Smooth muscle cell of the brain vasculature (primary cell): ENCODE data around the gene DHX16.
A peak's percentile ranks its signal among the peaks of the same experiment; 100 is the strongest.
"Not testable (repeated sequence)": the region's sequence is repeated elsewhere in the genome, so short reads cannot be mapped to it uniquely, and the experiment has no call there.

Experiments used
- DNase-seq: peaks from one replicate; pipeline ENCODE4 v3.0.0-alpha.2; 2012; ENCODE audit warnings: low read depth, low spot score

The DHX16 gene

DNA sequence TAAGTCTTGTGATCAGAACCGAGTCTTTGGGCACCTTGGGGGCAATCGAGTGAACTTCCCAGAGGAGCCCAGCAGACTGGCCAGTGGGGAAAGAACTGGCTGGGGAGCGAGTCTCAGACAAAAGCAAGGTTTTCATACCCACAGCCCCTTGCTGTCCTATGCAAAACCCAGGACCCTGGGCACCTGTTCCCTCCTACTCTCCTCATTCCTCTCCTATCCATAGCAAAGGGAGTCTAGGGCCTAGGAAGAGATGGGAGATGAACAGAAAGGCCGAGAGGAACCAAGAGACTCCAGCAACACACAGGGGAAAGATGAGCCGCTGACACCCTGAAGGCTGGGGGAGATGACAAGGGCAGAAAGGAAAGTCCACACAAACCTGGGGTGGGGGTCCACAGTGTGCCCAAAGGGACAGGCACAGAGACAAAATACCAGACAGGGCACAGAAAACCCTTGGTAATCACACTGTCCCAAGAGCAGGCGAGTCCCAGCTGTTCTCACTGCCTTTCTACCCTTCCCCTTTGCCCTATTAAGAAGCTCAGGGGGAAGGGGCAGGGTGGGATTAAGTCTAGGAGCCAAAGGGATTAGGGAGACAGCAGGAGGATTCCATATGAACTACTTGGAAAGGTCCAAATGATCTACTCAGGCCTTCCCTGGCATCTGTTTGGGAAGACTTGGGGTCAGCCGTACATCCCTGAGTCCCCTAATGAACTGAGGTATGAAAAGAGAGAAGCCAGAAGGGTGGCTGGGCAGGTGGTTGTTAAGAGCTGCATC is 7.1 kb upstream of the DHX16 start:
- DNase-seq, result no peak

DNA sequence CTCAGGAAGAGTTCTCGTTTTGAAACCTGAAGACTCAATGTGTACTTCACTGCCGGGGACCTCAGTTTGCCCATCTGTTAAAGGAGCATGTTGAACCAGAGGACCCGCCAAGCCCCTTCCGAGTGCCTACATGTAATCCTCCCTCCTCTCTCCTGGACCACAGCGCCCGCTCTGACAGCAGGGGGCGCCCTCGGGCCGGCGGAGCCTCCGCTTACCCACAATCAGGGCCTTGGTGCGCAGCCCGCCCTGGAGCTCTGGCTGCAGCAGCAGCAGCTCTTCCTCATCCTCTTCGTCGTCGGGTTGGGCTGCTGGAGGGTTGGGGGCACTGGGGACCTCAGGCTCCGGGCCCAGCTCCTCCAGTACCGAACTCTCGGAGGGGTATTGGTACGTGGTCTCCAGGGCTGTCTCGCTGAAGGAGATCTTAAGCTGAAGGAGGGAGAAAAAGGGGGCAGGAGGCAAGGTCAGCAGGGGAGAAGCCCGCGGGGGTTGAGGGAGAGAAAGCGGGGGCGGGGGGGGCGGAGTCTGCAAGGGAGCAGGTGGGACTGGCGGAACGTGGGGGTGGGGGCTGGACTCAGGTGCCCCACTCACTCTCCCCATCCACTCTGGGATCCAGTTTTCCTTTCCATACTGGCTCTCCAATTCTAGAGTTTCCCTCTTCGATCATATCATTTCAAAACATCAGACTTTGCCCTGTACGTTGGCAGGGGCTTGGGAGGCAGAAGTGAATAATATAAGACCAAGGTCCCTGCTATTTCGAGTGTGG is 6.3 kb upstream of the DHX16 start:
- DNase-seq, result no peak

DNA sequence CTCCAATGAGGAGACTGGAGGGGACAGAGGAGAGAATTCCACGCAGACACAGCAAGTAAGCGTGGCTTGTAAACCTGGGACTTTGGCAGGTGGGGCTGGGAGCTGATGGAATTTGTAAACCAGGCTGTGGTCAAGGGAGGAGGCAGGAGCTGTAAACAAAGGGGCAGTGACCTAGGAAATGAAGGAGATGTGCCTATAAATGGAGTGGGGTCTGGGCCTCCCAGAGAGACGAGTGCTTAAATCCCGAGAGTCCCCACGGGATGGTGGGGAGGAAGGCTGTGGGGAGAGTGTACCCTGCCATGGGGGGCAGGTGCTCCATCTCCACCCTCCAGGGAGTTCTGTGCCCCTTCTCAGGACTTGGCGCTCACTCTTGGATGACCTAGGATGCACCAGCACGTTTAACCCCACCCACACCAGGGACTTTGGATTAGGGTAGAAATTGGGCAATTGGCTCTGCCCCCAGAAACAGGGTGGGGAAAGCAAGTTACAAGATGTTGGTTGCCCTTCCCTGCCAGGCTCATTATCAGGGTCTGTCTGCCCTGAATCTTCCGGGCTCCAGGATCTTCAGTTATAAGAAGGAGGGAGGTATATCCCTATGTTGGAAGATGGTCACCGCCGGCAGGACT is 4.0 kb upstream of the DHX16 start:
- DNase-seq, result no peak

DNA sequence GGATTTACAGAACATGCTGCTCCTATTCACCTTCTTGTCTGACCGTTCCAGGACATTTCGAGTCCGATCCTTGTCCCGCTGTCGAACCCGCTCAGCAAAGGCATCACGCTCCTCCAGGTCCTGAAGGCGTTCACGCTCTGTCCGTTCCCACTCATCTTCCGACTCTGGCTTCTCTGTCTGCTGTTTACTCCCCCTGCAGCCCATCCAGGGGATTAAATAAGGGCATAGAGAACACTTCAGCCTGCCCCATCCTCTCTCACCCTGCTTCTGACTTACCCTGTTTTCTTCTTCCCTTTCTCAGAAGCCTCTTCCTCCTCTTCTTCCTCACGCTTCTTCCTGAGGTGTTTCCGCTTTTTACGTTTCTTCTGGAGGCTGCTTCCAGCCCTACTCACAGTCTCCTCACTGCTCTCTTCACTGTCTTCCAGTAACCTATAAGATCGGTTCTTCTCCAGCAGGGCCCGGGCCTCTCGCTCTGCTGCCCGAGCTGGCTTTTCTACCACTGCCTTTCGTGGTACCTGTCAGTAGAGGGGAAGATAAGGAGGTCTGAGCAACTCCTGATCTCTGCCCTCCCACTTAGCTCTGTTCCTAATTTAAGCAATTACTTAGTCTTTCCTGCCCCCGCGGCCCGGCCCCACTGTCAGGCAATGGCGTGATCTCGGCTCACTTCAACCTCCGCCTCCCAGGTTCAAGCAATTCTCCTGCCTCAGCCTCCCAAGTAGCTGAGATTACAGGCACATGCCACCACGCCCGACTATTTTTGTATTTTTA is 1.9 kb downstream of the DHX16 start:
- no peak for DNase-seq

DNA sequence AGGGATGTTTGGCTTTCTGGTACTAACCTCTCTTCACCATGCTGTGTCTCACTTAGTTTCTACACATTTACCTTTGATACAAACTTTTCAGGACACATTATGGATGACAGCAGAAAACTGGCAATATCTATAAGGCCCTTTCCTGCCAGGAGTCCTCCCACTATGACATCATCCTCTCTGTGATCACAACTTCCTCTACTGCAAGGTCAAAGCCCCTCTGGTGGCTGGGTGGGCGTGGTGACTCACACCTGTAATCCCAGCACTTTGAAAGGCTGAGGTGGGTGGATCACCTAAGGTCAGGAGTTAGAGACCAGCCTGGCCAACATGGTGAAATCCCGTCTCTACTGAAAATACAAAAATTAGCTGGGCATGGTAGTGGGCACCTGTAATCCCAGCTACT is 6.5 kb downstream of the DHX16 start:
- DNase-seq, result not testable (repeated sequence)

DNA sequence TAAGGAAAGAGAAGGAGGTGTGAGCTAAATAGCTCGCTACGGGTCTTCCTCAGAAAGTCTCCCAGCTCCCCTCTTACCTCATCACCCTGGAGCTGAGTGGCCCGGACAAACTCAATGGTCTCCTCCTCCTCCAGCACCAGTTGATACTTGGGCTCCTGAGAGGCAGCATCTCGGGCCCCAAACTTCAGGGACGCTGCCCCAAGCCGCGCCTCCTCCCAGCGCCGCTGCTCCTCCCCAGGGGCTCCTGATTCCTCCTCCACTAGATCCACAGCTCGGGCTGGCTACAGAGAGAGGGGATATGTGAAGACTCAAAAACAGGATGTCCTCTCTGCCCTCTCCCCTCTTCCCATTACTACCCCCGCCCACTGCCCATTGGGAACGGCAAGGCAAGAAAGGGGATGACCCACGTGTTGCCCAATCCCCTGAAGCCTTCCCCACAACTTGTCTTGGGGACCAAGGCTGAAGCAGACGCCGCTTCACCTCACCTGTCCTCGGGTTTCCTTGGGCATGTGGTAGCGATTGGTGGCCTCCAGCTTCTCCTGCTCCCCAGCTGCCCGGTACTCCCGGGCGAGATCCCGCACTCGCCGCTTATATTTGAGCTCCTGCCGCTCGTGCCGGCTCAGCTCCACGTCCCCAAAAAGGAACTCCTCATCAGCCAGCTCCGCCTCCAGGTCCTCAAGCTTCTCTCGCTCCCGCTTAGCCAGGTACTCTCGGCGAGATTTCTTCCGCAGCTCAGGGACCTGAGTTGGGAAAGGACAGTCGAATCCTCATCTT is 7.6 kb downstream of the DHX16 start:
- DNase-seq, result no peak

DNA sequence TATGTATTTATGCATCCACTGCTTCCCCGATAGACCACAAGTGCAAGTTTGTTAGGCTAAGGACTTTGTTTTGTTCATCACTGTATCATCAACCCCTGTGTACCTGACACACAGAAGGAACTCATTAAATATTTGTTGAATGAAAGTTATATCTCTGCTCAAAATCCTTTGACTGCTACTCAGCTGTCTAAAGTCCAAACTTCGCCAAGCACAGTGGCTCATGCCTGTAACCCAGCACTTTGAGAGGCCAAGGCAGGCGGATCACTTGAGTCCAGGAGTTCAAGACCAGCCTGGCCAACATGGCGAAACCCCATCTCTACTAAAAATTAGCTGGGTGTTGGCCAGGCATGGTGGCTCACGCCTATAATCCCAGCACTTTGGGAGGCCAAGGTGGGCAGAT is 14.9 kb downstream of the DHX16 start:
- DNase-seq, result not testable (repeated sequence)

DNA sequence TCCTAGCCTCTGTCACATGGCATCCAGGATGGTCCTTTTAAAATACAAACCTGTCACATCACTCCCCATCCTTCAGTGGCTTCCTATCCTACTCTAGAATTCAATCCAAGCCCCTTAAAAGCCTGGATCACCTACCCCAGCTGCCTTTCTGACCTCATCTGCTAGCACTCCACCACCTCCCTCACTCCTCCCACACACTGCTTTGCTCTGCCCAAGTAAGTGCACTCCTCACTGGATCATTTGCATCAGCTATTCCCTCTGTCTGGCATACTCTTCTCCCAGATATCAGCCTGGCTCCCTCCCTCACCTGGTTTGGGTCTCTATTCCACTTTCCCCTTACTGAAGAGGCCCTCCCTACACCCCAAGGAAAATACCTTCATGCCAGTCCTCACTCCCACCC is 15.4 kb downstream of the DHX16 start:
- DNase-seq, result no peak

DNA sequence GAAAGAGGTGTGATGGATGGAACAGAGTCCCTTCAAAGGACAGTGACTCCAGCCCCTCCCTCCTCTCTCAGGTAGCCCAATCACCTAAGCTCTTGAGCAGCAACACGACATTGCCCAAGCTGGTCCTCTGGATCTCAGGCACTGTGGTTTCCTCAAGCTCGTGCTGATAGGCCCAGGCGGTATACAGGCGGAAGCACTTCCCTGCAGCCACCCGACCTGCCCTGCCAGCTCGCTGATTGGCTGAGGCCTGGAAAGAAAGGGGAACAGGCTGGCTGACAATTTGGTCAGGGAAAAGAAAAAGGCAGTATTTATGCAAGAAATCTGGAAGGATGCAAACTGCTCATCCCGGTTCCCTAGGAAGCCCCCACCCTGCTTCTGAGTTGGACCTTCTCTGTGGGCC is 16.3 kb downstream of the DHX16 start:
- no peak for DNase-seq

DNA sequence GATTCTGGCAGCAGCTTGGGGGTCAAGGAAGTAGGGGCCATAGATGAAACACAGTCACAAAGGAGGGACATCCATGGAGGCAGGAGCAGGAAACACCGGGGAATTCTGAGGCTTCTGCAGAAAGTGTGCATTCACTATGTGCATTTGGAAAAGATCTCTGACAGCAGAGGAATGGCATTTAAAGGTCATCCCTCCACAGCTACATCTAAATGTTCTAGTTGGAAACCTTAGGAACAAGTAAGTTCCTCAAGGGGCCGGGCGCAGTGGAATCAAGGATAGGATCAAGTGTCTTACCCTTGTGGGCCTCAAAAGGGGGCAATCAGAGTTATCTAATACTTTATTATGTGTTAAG is 17.1 kb downstream of the DHX16 start:
- no peak for DNase-seq

DNA sequence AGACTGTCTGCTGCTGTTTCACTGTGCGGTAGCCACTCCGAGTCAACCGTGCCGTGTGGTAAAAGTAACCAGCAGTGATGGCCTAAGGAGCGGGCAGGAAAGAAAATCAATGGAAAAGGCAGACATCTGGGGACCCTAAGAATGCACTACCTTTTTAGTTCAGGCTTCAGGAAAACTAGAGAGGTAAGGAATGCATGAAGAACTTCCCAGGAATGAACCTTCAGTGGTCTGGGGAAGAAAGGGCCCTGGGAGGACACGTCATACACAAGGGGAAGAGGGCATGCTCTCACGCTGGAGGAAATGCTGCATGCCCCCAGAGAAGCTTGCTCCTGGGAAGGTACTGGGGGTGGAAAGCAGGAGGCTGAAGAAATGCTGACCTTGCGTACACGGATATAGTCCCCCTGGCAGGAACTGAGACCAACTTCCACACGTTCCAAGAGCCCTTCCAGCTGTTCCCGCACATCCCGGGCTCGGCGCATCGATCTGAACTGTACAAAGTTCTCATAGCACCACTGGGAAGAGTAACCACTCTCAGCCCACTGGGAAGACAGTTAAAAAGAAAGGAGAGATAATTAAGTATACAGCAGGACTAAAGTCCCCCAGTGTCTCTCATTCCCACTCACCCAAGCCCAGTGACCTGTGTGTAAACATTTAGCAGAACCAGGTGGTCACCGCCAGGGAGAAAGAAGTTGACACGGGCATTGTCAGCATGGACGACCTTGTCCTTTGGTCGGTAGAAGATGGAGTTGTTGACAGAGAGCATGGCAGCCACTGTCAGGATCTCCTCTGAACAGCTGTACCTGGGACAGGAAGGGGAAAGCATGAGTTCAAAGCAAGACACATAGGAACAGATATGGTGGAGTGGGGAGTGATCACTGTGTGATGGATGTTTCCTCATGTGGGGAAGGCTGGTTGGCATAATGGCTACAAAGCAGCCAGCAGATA is 17.7 kb downstream of the DHX16 start:
- DNase-seq, result no peak

DNA sequence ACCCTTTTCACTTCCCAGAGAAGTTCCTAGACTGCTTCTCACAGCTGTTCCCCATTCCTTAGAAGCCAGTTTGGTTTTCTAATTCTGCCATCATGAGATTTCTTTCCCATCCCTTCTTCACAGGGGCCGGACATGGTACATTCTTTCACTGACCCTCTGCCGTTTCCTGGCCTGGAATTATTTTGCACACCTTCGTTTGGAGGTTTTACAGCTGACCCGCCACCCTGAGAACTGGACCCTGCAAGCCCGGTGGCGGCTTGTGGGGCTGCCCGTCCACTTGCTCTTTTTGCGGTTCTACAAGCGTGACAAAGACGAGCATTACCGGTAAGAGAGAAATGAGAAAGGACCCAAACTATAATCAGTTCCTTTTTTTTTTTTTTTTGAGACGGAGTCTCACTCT is 21.7 kb downstream of the DHX16 start:
- no peak for DNase-seq

DNA sequence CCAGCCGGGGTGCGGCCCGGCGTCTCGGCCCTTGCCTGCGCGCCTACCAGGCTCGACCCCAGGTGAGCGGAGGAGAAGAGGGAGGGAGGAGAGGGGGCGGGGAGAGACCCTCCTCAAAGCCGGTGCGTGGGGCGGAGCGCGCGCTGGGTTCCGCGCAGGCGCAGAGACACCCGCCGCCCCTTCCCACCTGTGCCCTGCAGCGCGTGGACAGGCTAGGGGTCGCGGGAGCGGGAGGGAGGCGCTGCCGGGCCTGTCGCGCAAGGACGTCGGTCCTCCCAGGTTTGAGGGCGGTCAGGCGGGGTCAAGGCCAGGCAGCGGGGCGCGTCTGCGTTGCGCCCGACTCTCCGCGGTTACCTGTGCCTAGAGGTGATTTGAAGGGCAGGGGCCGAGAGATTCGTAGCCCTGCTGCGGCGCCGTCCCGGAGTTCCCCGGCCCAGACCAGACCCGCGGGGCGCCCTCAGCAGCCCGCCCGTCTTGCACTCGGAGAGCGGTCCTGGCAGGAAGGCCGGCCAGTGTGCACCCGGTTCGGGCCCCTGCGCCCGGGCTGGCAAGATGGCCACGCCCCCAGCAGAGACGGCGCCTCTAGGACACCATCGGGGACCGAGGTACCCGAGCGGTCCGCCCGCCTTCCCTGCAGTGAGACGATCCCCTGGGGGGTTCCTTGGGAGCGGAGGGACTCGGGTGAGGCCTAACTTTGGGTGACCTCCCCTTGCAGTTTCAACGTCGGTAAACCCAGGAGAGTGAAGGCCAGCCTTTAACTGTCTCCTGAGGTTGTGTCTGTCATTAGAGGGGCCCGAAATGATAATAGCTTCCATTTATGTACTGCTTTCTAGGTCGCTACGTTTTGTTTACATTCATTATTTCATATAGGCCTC is 25.3 kb downstream of the DHX16 start:
- DNase-seq, result no peak

DNA sequence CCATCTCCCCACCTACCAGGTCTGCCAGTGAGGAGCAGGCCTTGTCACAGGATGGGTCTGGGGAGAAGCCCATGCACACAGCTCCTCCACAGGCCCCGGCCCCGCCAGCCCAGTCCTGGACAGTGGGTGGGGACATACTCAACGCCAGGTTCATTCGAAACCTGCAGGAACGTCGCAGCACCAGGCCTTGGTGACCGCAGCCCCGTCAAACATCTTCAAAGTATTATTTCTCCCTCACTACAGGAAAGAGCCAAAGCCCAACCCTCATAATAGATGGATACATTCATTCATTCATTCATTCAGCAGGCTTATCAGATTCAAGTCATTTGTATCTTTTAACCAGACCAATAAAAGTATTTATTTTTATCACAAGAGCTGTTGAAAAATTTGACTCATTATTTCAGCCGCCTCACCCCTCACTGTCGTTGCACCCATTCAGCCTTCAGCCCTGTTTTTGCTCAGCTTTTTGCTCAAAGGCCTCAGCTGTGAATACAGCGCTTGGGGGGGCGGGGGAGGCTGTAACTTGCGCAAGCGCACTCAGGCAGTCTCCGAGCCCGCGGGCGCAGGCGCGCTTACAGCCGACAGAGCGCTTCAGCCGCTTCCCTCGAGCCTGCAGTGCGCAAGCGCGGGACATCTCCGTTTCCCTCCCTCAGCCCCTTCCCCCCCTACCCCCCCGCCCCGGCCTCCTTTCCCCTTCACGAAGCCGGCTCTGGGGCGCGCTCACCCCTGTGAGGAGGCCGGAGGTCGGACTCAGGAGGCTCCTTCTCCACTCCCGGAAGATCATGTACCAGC is 26.2 kb downstream of the DHX16 start, which contains the start of gene C6orf136:
Gene C6orf136, plus strand, starts transcription at position 684 of the 792 bp plus-strand sequence. Its CDS starts 99 bp downstream, at position 783.
- peak; percentile 80 for DNase-seq

DNA sequence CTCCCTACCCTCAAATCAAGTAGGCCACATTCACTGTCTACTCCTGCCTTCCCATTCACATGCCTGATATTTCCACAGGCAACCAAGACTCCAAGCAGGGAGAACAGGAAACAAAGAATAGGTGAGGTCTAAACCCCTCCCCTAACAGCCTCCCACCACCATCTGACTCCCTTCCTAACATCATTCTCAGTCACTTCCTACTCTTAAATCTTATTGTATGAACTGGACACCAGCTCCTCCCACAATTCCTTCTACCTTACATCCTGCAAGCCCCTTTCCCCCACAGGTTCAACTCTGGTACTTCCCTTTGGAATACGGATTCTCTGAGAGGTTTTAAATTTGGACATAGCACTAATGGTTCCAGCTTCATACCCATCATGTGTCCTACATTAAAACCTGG is 26.8 kb downstream of the DHX16 start:
- no peak for DNase-seq

DNA sequence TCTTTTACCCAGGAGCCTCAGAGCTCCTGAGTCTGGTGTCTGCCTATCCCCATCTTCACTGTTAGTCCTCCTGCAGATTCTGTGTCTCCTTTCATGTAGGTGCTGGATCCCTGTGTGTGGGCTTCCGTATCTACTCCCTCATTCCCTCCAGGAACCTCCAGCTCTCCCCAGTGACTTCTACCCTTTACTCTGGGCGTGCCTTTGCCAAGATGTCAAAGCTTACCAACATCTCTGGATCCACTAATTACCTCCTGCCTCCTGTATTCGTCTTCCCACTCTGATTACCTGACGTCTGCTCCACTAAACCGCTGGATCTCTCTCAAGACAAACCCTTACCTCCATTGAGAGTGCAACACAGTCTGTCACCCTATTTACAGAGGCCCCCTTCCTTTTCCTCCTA is 28.0 kb downstream of the DHX16 start:
- DNase-seq, result no peak

DNA sequence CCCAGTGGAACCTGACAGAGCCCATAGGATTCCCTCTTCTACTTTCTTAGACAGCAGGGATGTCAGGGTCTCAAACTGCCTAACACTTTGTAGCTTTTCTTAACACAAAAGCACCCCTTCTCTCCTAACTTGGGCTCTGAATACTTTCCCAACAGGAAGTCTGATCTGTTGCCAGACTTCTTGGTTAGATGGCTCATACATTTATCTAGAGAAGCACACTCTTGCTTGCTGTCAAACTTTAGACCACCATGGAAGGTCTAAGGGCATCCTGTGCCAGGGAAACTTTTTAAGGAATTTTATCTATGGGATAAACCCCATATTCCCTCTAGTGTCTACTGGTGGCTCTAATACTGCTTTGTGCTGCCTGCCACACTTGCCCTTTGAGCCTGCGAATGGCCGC is 29.1 kb downstream of the DHX16 start:
- no peak for DNase-seq

DNA sequence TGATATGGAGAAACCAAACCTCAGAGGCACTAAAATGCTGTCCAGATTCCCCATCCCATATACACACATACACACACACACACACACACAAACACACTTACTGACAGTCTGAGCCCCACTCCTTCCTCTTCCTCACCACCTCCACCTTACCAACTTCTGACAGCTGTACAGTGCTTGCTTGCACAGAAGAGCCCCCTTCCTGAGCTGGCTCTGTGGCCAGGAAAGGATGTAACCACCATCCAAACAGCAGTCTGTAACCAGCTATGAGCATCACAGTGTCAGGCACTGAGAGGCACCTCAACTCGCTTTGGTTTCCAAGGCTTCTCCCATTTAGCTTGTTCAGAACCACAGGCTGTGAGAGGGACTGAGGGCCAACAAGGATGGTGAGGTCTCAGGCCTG is 31.8 kb downstream of the DHX16 start:
- DNase-seq, result no peak
